Upper lobe of right lung (tissue), 1 donor: ENCODE results near the gene VAV1. TPM values are rescaled to one million over a fixed set of nuclear protein-coding genes. Genes with fewer than 3 reads are reported as not detected.
A peak's percentile ranks its signal among the peaks of the same experiment; 100 is the strongest.

Experiments used
- ATAC-seq: fragments of 200-7000 bp; cut with Tn5 transposase; one replicate; pipeline ENCODE4 v1.9.1; 2020; ENCODE audit warnings: mild to moderate bottlenecking, moderate library complexity
- DNase-seq: peaks from one replicate; pipeline ENCODE4 v3.0.0-alpha.2; 2020
- H3K27ac ChIP-seq: fragments of 200-600 bp; one replicate; pipeline ENCODE4 v1.8.0; 2022
- H3K27me3 ChIP-seq: fragments of 200-600 bp; one replicate; pipeline ENCODE4 v1.8.0; 2022; ENCODE audit warnings: mild to moderate bottlenecking
- H3K36me3 ChIP-seq: fragments of 200-600 bp; one replicate; pipeline ENCODE4 v1.8.0; 2022
- H3K4me1 ChIP-seq: fragments of 200-600 bp; one replicate; pipeline ENCODE4 v1.8.0; 2022
- H3K4me3 ChIP-seq: fragments of 200-600 bp; one replicate; pipeline ENCODE4 v1.8.0; 2022; ENCODE audit warnings: mild to moderate bottlenecking
- H3K9me3 ChIP-seq: fragments of 200-600 bp; one replicate; pipeline ENCODE4 v1.8.0; 2022
- CTCF ChIP-seq: fragments of 200-600 bp; IDR thresholded peaks from one replicate; pipeline ENCODE4 v1.8.0; 2022; ENCODE audit warnings: antibody characterized with exemption
- intact Hi-C: fragments of 100-400 bp; cut with DNase I; formaldehyde crosslinking; loops from one replicate; pipeline ENCODE4 v1.11.0; 2022
- total RNA-seq: library from RNA; stranded (reverse); fragmentation: NEBNext Ultra II Directional; extraction: Animal tissue kit (Norgen Biotek cat#: 25700); gene quantifications from one replicate; pipeline ENCODE4 v1.2.1, GENCODE V29; 2021
- donor health status: DM: no; HTN: yes; CAD: no; lungs with severe emphysema.

Gene VAV1
- total RNA-seq, 1 donor from 2014 or later, result 31.6 TPM

- H3K27ac ChIP-seq, result no peak overlapping the region
- no peaks in the 10 kb centered on the region for H3K9me3 ChIP-seq
- TF ChIP-seq CTCF, result no peak
- intact Hi-C loops, result no loop called here
- no peaks in the 10 kb centered on the region for H3K4me1 ChIP-seq
- ATAC-seq (no peak), DNase-seq (no peak)
- H3K36me3 ChIP-seq, result no peaks in the 10 kb centered on the region
- H3K4me3 ChIP-seq, result no peak overlapping the region
- no peaks in the 10 kb centered on the region for H3K27me3 ChIP-seq
These were observed 41.2 kb downstream of the VAV1 start for GRCh38 chr19:6813659-6814058.

- DNase-seq (no peak), ATAC-seq (no peak)
- TF ChIP-seq CTCF, result no peak
- H3K4me3 ChIP-seq, result no peak overlapping the region
- no peaks in the 10 kb centered on the region for H3K36me3 ChIP-seq
- H3K9me3 ChIP-seq, result no peaks in the 10 kb centered on the region
- no peak overlapping the region for H3K27ac ChIP-seq
- H3K27me3 ChIP-seq, result no peaks in the 10 kb centered on the region
- intact Hi-C loops, result no loop called here
- no peaks in the 10 kb centered on the region for H3K4me1 ChIP-seq
These were observed 44.7 kb downstream of the VAV1 start for GRCh38 chr19:6817179-6817578.

- Histone ChIP-seq H3K36me3 (no peaks in the 10 kb centered on the region), H3K27me3 (no peaks in the 10 kb centered on the region), H3K4me3 (no peak overlapping the region), H3K4me1 (no peaks in the 10 kb centered on the region), H3K27ac (no peak overlapping the region), H3K9me3 (no peaks in the 10 kb centered on the region)
- TF ChIP-seq CTCF, result no peak
- DNase-seq (no peak), ATAC-seq (peak; percentile 67)
- intact Hi-C loops, result no loop called here
These were observed 45.7 kb downstream of the VAV1 start for GRCh38 chr19:6818246-6818645.

- no peak overlapping the region for H3K27ac ChIP-seq
- no peak for TF ChIP-seq CTCF
- H3K9me3 ChIP-seq, result no peaks in the 10 kb centered on the region
- H3K36me3 ChIP-seq, result no peaks in the 10 kb centered on the region
- ATAC-seq (no peak), DNase-seq (no peak)
- intact Hi-C loops, result no loop called here
- H3K4me3 ChIP-seq, result no peak overlapping the region
- no peaks in the 10 kb centered on the region for H3K27me3 ChIP-seq
- H3K4me1 ChIP-seq, result no peaks in the 10 kb centered on the region
These were observed 46.8 kb downstream of the VAV1 start for GRCh38 chr19:6819323-6819722.

GRCh38 chr19:6820237-6820636 lies 47.7 kb downstream of the VAV1 start:
- intact Hi-C loops, result no loop called here
- no peak for DNase-seq

More at GRCh38 chr19:6820237-6820636, 47.7 kb downstream of the VAV1 start:
- no peak for ATAC-seq
- Histone ChIP-seq H3K9me3 (no peaks in the 10 kb centered on the region), H3K4me3 (no peak overlapping the region), H3K4me1 (no peaks in the 10 kb centered on the region), H3K27me3 (no peaks in the 10 kb centered on the region), H3K36me3 (no peaks in the 10 kb centered on the region), H3K27ac (no peak overlapping the region)
- no peak for TF ChIP-seq CTCF
